Activated CD4-positive, alpha-beta T cell treated with anti-CD3 and anti-CD28 coated beads, Interleukin-2, amount 10 ng/mL, durations not matched to agents 7 days and 5 days (primary cell): Measurements from ENCODE around the gene BBLN. TPM values are rescaled to one million over a fixed set of nuclear protein-coding genes. Genes with fewer than 3 reads are reported as not detected.
A peak's percentile ranks its signal among the peaks of the same experiment; 100 is the strongest.

Experiments used
- CTCF ChIA-PET: fragments of 350-600 bp; sonication (Branson Sonifier 250); formaldehyde crosslinking; loops from one replicate; lab custom pipeline; 2021; ENCODE audit warnings: antibody characterized with exemption; lab: Charles Lee
- POLR2A ChIA-PET: fragments of 350-600 bp; sonication (Branson Sonifier 250); formaldehyde crosslinking; loops from one replicate; lab custom pipeline; 2021; ENCODE audit warnings: antibody characterized with exemption; lab: Charles Lee
- DNase-seq: peaks from one replicate; pipeline ENCODE4 v3.0.0-alpha.2; 2020
- H3K27ac Mint-ChIP-seq: one replicate; pipeline ENCODE4 v1.8.0; 2021; ENCODE audit warnings: mild to moderate bottlenecking, moderate library complexity, mixed read lengths
- H3K27me3 Mint-ChIP-seq: one replicate; pipeline ENCODE4 v1.8.0; 2021; ENCODE audit warnings: mixed read lengths
- H3K36me3 Mint-ChIP-seq: one replicate; pipeline ENCODE4 v1.8.0; 2021; ENCODE audit warnings: low read depth, mixed read lengths
- H3K4me1 Mint-ChIP-seq: one replicate; pipeline ENCODE4 v1.8.0; 2021; ENCODE audit warnings: mixed read lengths
- H3K4me3 Mint-ChIP-seq: one replicate; pipeline ENCODE4 v1.8.0; 2021; ENCODE audit warnings: mild to moderate bottlenecking, moderate library complexity, mixed read lengths
- H3K9me3 Mint-ChIP-seq: one replicate; pipeline ENCODE4 v1.8.0; 2021; ENCODE audit warnings: mixed read lengths
- total RNA-seq, 2 experiments: library from RNA; stranded (reverse); gene quantifications; one replicate each; pipeline ENCODE4 v1.2.3, GENCODE V29; 2021

The BBLN gene
- total RNA-seq, 2 experiments from 2014 or later, result 92.5 to 94.2 TPM

DNA sequence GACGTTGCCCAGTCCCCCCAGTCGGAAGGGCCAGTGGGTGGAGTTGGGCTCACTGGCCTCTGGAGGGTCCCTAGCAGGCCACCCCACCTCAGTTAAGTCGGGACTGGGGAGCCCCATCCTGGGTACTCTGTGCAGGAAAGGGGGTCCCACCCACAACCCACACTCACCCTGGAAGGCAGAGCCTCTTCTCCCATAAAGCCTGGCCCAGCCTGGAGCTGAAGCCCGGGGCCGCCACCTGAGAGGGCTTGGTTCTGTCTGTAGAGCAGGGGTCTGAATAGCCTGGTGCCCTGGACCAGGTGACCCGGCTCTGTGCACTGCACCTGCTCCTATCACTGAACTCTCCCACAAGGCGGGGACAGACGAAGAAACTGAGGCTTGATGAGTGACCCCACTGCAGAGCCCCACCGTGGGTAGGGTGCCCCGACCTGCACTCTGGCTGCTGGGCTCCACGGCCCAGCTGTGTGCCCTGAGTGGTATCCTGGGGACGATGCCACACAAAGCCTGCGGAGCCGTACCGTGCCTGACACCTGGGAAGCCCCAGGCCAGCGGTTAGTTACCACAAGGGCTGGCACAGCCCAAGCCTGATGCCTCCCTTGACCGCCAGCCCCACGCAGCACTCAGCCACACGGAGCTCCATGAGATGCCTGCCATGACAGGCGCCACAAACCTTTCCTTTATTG, 39.9 kb upstream of the BBLN start:
- Mint-ChIP-seq H3K27ac (no peak overlapping the region), H3K4me3 (no peak overlapping the region), H3K4me1 (peaks cover 19% of the 10 kb centered on the region), H3K36me3 (peaks cover 3% of the 10 kb centered on the region), H3K27me3 (no peaks in the 10 kb centered on the region), H3K9me3 (no peaks in the 10 kb centered on the region)
- ChIA-PET POLR2A (no interaction called here), CTCF (interaction anchor here (0.7 to 0.9 kb wide), 2 partner anchors 33 to 1893 kb away, joined by 3 read pairs; no protein-coding TSS in a partner anchor)
- DNase-seq, result no peak

GRCh38 chr9:128120741-128121465, 39.2 kb upstream of the BBLN start:
- DNase-seq, result no peak
- CTCF ChIA-PET, result interaction anchor here (0.7 kb wide), 1 partner anchor 1894 kb away, joined by 3 read pairs; no protein-coding TSS in a partner anchor
- POLR2A ChIA-PET, result no interaction called here

GRCh38 chr9:128121466-128121810, 38.6 kb upstream of the BBLN start:
- Mint-ChIP-seq H3K27ac (no peak overlapping the region), H3K27me3 (no peaks in the 10 kb centered on the region), H3K4me3 (no peak overlapping the region), H3K9me3 (no peaks in the 10 kb centered on the region), H3K4me1 (peaks cover 31% of the 10 kb centered on the region), H3K36me3 (peaks cover 3% of the 10 kb centered on the region)
- ChIA-PET POLR2A (no interaction called here), CTCF (no interaction called here)
- DNase-seq, result no peak

More at GRCh38 chr9:128120741-128121465, 39.2 kb upstream of the BBLN start:
- H3K27ac Mint-ChIP-seq, result no peak overlapping the region
- no peak overlapping the region for H3K4me3 Mint-ChIP-seq
- peaks cover 26% of the 10 kb centered on the region for H3K4me1 Mint-ChIP-seq
- no peaks in the 10 kb centered on the region for H3K9me3 Mint-ChIP-seq
- no peaks in the 10 kb centered on the region for H3K27me3 Mint-ChIP-seq
- peaks cover 3% of the 10 kb centered on the region for H3K36me3 Mint-ChIP-seq

DNA sequence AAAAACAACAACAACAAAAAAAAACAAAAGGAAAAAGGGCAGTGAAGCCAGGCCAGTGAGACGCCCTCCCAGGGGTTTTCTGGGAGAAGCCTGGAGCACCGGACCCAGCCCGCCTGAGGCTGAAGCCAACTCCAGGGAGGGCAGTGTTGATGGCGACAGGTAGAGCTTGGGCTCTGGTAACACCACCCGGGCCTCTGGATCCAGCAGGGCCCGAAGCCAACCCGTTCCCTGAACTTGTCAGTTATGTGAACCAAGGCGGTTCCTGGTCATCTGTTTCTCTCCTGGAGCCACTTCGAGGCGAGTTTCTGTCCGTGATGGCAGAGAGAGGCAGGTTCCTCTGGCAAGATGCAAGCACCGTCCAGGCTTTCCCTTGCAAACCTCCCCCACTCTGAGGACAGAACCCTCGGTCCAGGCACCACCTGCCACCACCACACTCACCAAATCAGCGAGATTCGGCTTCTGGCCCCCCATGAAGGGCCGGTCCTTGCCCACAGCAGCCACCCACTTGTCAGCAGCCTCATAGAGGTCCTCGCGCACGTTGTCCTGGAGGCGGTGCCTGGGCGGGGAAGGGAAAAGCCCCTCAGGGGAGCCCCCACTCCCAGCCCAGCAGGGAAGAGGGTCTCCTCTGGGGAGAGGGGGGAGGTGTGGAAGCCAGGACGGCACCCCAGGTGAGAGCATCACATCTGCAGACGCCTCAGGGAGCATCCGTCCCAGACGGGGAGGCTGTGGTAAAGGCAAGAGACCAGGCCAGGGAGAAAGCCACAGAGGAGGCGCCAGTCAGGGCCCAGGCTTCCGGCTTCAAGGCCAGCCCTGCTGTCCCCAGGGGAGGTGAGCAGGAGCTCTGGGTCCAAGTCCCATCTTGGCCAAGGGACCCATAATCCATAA, 37.9 kb upstream of the BBLN start:
- peaks cover 3% of the 10 kb centered on the region for H3K36me3 Mint-ChIP-seq
- DNase-seq, result no peak
- POLR2A ChIA-PET, result no interaction called here
- no peaks in the 10 kb centered on the region for H3K9me3 Mint-ChIP-seq
- no peak overlapping the region for H3K4me3 Mint-ChIP-seq
- CTCF ChIA-PET, result no interaction called here
- no peak overlapping the region for H3K27ac Mint-ChIP-seq
- H3K27me3 Mint-ChIP-seq, result no peaks in the 10 kb centered on the region
- peaks cover 33% of the 10 kb centered on the region for H3K4me1 Mint-ChIP-seq

GRCh38 chr9:128122809-128123175, 37.3 kb upstream of the BBLN start:
- no peak for DNase-seq
- ChIA-PET POLR2A (no interaction called here), CTCF (no interaction called here)
- no peak overlapping the region for H3K27ac Mint-ChIP-seq
- H3K27me3 Mint-ChIP-seq, result no peaks in the 10 kb centered on the region
- H3K4me3 Mint-ChIP-seq, result no peak overlapping the region
- peaks cover 28% of the 10 kb centered on the region for H3K4me1 Mint-ChIP-seq
- peaks cover 3% of the 10 kb centered on the region for H3K36me3 Mint-ChIP-seq
- H3K9me3 Mint-ChIP-seq, result no peaks in the 10 kb centered on the region

GRCh38 chr9:128123451-128124080, 36.5 kb upstream of the BBLN start:
- Mint-ChIP-seq H3K27ac (no peak overlapping the region), H3K27me3 (no peaks in the 10 kb centered on the region), H3K9me3 (no peaks in the 10 kb centered on the region), H3K4me1 (peaks cover 27% of the 10 kb centered on the region), H3K36me3 (peaks cover 6% of the 10 kb centered on the region), H3K4me3 (no peak overlapping the region)
- DNase-seq, result no peak
- CTCF ChIA-PET, result interaction anchor here (0.7 kb wide), 1 partner anchor 23 kb away, joined by 3 read pairs; no protein-coding TSS in a partner anchor
- POLR2A ChIA-PET, result no interaction called here

DNA sequence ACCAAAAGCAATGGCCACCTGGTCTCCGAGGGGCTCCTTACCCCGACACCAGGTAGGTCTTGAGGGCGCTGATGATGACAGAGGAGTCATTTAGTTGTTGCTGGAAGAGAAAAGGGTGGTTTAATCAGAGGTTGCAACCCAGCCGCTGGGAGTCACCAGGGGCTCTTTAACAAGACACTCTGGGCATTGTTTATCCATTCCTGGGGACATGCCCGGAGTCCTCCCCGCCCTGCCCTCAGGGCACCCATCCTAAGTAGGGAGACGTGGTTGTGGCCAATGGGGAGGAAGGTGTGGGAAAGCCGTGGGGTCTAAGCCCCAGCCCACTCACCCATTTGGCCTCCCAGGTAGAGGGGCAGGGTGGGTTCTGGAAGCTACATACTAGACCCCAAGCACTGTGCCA, 35.6 kb upstream of the BBLN start:
- CTCF ChIA-PET, result interaction anchor here (0.7 to 2.2 kb wide), 6 partner anchors 17 to 207 kb away, joined by 3 to 6 read pairs (median 3); partner anchors contain the start of gene ST6GALNAC4
- peaks cover 6% of the 10 kb centered on the region for H3K36me3 Mint-ChIP-seq
- H3K4me3 Mint-ChIP-seq, result peak overlapping the region; percentile 34
- H3K9me3 Mint-ChIP-seq, result no peaks in the 10 kb centered on the region
- H3K4me1 Mint-ChIP-seq, result peaks cover 33% of the 10 kb centered on the region
- H3K27ac Mint-ChIP-seq, result no peak overlapping the region
- POLR2A ChIA-PET, result no interaction called here
- no peak for DNase-seq
- H3K27me3 Mint-ChIP-seq, result no peaks in the 10 kb centered on the region

- Mint-ChIP-seq H3K27me3 (no peaks in the 10 kb centered on the region), H3K4me3 (peak overlapping the region; percentile 34), H3K9me3 (no peaks in the 10 kb centered on the region), H3K36me3 (peaks cover 6% of the 10 kb centered on the region), H3K27ac (peak overlapping the region; percentile 13), H3K4me1 (peaks cover 37% of the 10 kb centered on the region)
- peak; percentile 53 for DNase-seq
- ChIA-PET CTCF (interaction anchor here (0.7 to 5.4 kb wide), 8 partner anchors 8 to 208 kb away, joined by 3 to 39 read pairs (median 4); partner anchors contain the start of gene ST6GALNAC4), POLR2A (no interaction called here)
Observed at GRCh38 chr9:128124873-128125579, 35.0 kb upstream of the BBLN start.

GRCh38 chr9:128125580-128126354, 34.3 kb upstream of the BBLN start:
- H3K4me3 Mint-ChIP-seq, result peak overlapping the region; percentile 82
- ChIA-PET CTCF (interaction anchor here (0.8 to 5.4 kb wide), 8 partner anchors 9 to 127 kb away, joined by 3 to 39 read pairs (median 4); partner anchors contain the start of gene BBLN), POLR2A (no interaction called here)
- peaks cover 6% of the 10 kb centered on the region for H3K36me3 Mint-ChIP-seq
- H3K27me3 Mint-ChIP-seq, result no peaks in the 10 kb centered on the region
- no peaks in the 10 kb centered on the region for H3K9me3 Mint-ChIP-seq
- H3K27ac Mint-ChIP-seq, result peak overlapping the region; percentile 43
- peaks cover 37% of the 10 kb centered on the region for H3K4me1 Mint-ChIP-seq
- DNase-seq, result no peak

DNA sequence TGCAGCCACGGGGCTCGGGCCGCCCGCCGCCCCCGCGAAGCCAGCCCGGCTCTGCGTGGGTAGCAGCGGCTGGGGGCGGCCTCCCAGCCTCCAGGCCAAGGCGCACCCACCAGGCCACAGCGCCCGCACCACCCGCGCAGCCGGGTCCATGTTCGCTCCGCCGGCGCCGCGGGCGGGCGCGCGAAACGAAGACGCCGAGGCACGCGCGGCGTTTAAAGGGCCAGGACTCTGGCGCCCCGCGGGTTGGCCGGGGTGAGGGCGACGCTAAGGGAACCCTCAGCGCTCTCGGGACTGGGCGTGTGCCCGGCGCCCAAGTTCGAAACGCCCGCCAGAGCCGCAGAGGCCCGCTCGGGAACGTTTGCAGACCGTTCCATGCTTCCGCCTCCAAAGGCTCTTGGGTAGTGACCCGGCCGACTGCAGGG, 32.5 kb upstream of the BBLN start, which contains the start of gene PTGES2:
Gene PTGES2 (minus strand): TSS at position 162 of the 422 bp plus-strand sequence. CDS start 12 bp downstream, at position 150.
- Mint-ChIP-seq H3K27ac (peak within 1 kb of the TSS; percentile 99), H3K9me3 (no peaks in the 10 kb centered on the region), H3K4me3 (peak within 1 kb of the TSS; percentile 97), H3K4me1 (peaks cover 39% of the 10 kb centered on the region), H3K36me3 (peaks cover 6% of the 10 kb centered on the region), H3K27me3 (peaks cover 11% of the 10 kb centered on the region)
- peak; percentile 81 for DNase-seq
- ChIA-PET POLR2A (no interaction called here), CTCF (interaction anchor here (1.3 to 5.4 kb wide), 3 partner anchors 10 to 125 kb away, joined by 3 to 39 read pairs (median 3); partner anchors contain the start of gene CIZ1)
